Left colon (tissue), 2 donors: Measurements from ENCODE around the gene SLC4A5. TPM values are rescaled to one million over a fixed set of nuclear protein-coding genes. Genes with fewer than 3 reads are reported as not detected.
A peak's percentile ranks its signal among the peaks of the same experiment; 100 is the strongest.
"Not testable (repeated sequence)": the region's sequence is repeated elsewhere in the genome, so short reads cannot be mapped to it uniquely, and the experiment has no call there.

Source experiments
- ATAC-seq: fragments of 200-7000 bp; cut with Tn5 transposase; one replicate; pipeline ENCODE4 v1.9.1; 2020; ENCODE audit warnings: mild to moderate bottlenecking, moderate library complexity
- DNase-seq, 2 donors: peaks; one replicate each; pipeline ENCODE4 v3.0.0-alpha.2; 2020
- intact Hi-C, 2 donors: fragments of 100-400 bp; cut with DNase I in 1 of 2; cut with micrococcal nuclease in 1 of 2; formaldehyde crosslinking; loops; one replicate each; pipeline versions ENCODE4 v1.11.2 to v1.14.0; 2022; cut with DNase I, micrococcal nuclease
- total RNA-seq, 2 donors: library from RNA; stranded (reverse); fragmentation: NEBNext Ultra II Directional; extraction: Animal tissue kit (Norgen Biotek cat#: 25700); gene quantifications; one replicate each; pipeline ENCODE4 v1.2.1, GENCODE V29; 2021
- donor health status: DM: no; HTN: no; CAD: no.
- donor health status: DM: yes; HTN: yes; CAD: no.

The SLC4A5 gene
- total RNA-seq, 2 donors from 2014 or later: 1.4 to 2.2 TPM

- intact Hi-C loops: no loop called here
- ATAC-seq: no peak
- no peak for DNase-seq
These were observed 151.4 kb downstream of the SLC4A5 start for GRCh38 chr2:74191596-74192380.

- ATAC-seq: no peak
- intact Hi-C loops: no loop called here
- DNase-seq: no peak
These were observed 154.5 kb downstream of the SLC4A5 start for GRCh38 chr2:74188696-74189095.

GRCh38 chr2:74188018-74188601 is 155.1 kb downstream of the SLC4A5 start:
- ATAC-seq: no peak
- DNase-seq: no peak
- intact Hi-C loops: no loop called here

GRCh38 chr2:74186706-74187105 is 156.5 kb downstream of the SLC4A5 start:
- DNase-seq, intact Hi-C loops, ATAC-seq: not testable (repeated sequence)

GRCh38 chr2:74186038-74186437 is 157.2 kb downstream of the SLC4A5 start:
- intact Hi-C loops: no loop called here
- no peak for ATAC-seq

GRCh38 chr2:74183878-74184277 is 159.3 kb downstream of the SLC4A5 start:
- no peak for DNase-seq
- intact Hi-C loops: no loop called here
- ATAC-seq: no peak

More at GRCh38 chr2:74186038-74186437, 157.2 kb downstream of the SLC4A5 start:
- no peak for DNase-seq

- DNase-seq (peak; percentile 27 to 55), ATAC-seq (no peak)
- intact Hi-C loops: no loop called here
These were observed 161.5 kb downstream of the SLC4A5 start for GRCh38 chr2:74181739-74182138.

- DNase-seq: peak in 1 of 2 donors; percentile 34
- intact Hi-C loops: no loop called here
- ATAC-seq: peak; percentile 26
These were observed 164.0 kb downstream of the SLC4A5 start for GRCh38 chr2:74179063-74179865.

- peak; percentile 98 for ATAC-seq
- DNase-seq: peak; percentile 98 to 99
These were observed 164.8 kb downstream of the SLC4A5 start, which contains the start of gene MOB1A for GRCh38 chr2:74178211-74179062. TSS of gene MOB1A (minus strand) at chr2:74178879. CDS start at chr2:74178674, 205 bp downstream.

GRCh38 chr2:74177696-74178095 is 165.5 kb downstream of the SLC4A5 start:
- ATAC-seq: no peak
- DNase-seq: no peak
- intact Hi-C loops: no loop called here

More at GRCh38 chr2:74178211-74179062, 164.8 kb downstream of the SLC4A5 start, which contains the start of gene MOB1A:
- intact Hi-C loops: no loop called here

GRCh38 chr2:74174909-74175308 is 168.3 kb downstream of the SLC4A5 start:
- ATAC-seq (no peak), DNase-seq (no peak)
- intact Hi-C loops: no loop called here

GRCh38 chr2:74168739-74169138 is 174.5 kb downstream of the SLC4A5 start:
- intact Hi-C loops: no loop called here
- no peak for ATAC-seq
- no peak for DNase-seq

Other genes with a start within 250 kb of the SLC4A5 start
- 10 to 100 TPM; 40.4 to 45.8 TPM for gene BOLA3, start 195.5 kb downstream of the SLC4A5 start, total RNA-seq
- gene MOB1A, start 164.5 kb downstream of the SLC4A5 start, total RNA-seq: 100 to 1,000 TPM; 137 to 138 TPM
- 10 to 100 TPM; 23.4 to 53.4 TPM for gene MTHFD2, start 144.8 kb downstream of the SLC4A5 start, total RNA-seq
- gene DCTN1, start 36.9 kb upstream of the SLC4A5 start, total RNA-seq: 100 to 1,000 TPM in 1 of 2 donors, 10 to 100 TPM in 1; 94.6 to 114 TPM
- gene C2orf81, start 78.2 kb upstream of the SLC4A5 start, total RNA-seq: 1 to 10 TPM in 1 of 2 donors, under 1 TPM in 1; 0.49 to 1.7 TPM
- gene WDR54, start 78.3 kb upstream of the SLC4A5 start, total RNA-seq: 1 to 10 TPM; 2.8 to 5.4 TPM
- gene RTKN, start 98.5 kb upstream of the SLC4A5 start, total RNA-seq: 10 to 100 TPM; 47.6 to 51.9 TPM
- 10 to 100 TPM; 26.6 to 27.7 TPM for gene INO80B, start 111.7 kb upstream of the SLC4A5 start, total RNA-seq
- 10 to 100 TPM; 48.4 to 56.6 TPM for gene WBP1, start 115.0 kb upstream of the SLC4A5 start, total RNA-seq
- gene MOGS, start 122.0 kb upstream of the SLC4A5 start, total RNA-seq: 10 to 100 TPM; 51.4 to 59.6 TPM
- 10 to 100 TPM; 63.6 to 65.0 TPM for gene MRPL53, start 129.3 kb upstream of the SLC4A5 start, total RNA-seq
- gene CCDC142, start 139.6 kb upstream of the SLC4A5 start, total RNA-seq: 10 to 100 TPM; 22.4 to 23.9 TPM
- 10 to 100 TPM; 23.6 to 29.7 TPM for gene TTC31, start 139.7 kb upstream of the SLC4A5 start, total RNA-seq
- gene LBX2, start 156.2 kb upstream of the SLC4A5 start, total RNA-seq: 1 to 10 TPM; 1.2 to 1.7 TPM
- gene PCGF1, start 164.3 kb upstream of the SLC4A5 start, total RNA-seq: 10 to 100 TPM; 18.4 to 20.2 TPM
- gene TLX2, start 171.0 kb upstream of the SLC4A5 start, total RNA-seq: under 1 TPM in 1 of 2 donors, not detected in 1; 0.56 TPM
- 10 to 100 TPM; 34.3 to 44.0 TPM for gene DQX1, start 182.8 kb upstream of the SLC4A5 start, total RNA-seq
- gene AUP1, start 186.3 kb upstream of the SLC4A5 start, total RNA-seq: 100 to 1,000 TPM; 124 to 133 TPM
- gene HTRA2, start 186.5 kb upstream of the SLC4A5 start, total RNA-seq: 10 to 100 TPM; 22.3 to 23.0 TPM
- 1 to 10 TPM; 1.5 to 3.4 TPM for gene LOXL3, start 210.5 kb upstream of the SLC4A5 start, total RNA-seq
- 10 to 100 TPM; 16.1 to 21.4 TPM for gene DOK1, start 211.3 kb upstream of the SLC4A5 start, total RNA-seq